HCT116 (cell line): ENCODE measurements around the gene SPEM3. TPM values are rescaled to one million over a fixed set of nuclear protein-coding genes. Genes with fewer than 3 reads are reported as not detected.

Experiments
- ATAC-seq: fragments of 200-7000 bp; cut with Tn5 transposase; 2 replicates; pipeline ENCODE4 v1.9.1; 2020; ENCODE audit warnings: mild to moderate bottlenecking, moderate library complexity
- BruUV-seq: library from RNA; stranded (reverse); fragments of 400-500 nt; replicated peaks from 2 replicates; lab custom pipeline; 2021; lab: Mats Ljungman, UMichigan
- CTCF ChIA-PET: fragments of 300-600 bp; sonication (Branson Sonifier 250); formaldehyde crosslinking; loops from one replicate; lab custom pipeline; 2021; ENCODE audit warnings: antibody characterized with exemption; lab: Charles Lee
- POLR2A ChIA-PET: fragments of 300-600, 350-600 bp; sonication (Branson Sonifier 250); formaldehyde crosslinking; loops from one replicate; lab custom pipeline; 2021; ENCODE audit warnings: antibody characterized with exemption; lab: Charles Lee
- RAD21 ChIA-PET, 2 experiments: fragments of 300-600 bp; sonication (Branson Sonifier 250); formaldehyde crosslinking; loops; one replicate each; lab custom pipeline; 2023; ENCODE audit warnings: low total read pairs in 2 of 2; ENCODE audit not compliant: uncharacterized antibody in 2 of 2, unreplicated experiment in 2 of 2, low non-redundant PET in 1 of 2; lab: Charles Lee
- DNase-seq: peaks from one replicate; pipeline ENCODE4 v3.0.0-alpha.2; 2010; ENCODE audit warnings: low read depth, low spot score
- H2AFZ ChIP-seq: fragments of 200-600 bp; shearing (Covaris generic), sonication (generic); 2 replicates; pipeline ENCODE4 v1.6.1; 2017; ENCODE audit warnings: low read depth, mixed run types, mixed read lengths, antibody characterized with exemption, low read length; ENCODE audit not compliant: poor library complexity, severe bottlenecking
- H3K27ac ChIP-seq: 2 replicates; pipeline ENCODE4 v1.5.1; 2012; ENCODE audit warnings: low read depth, low read length
- H3K27me3 ChIP-seq: fragments of 200-600 bp; sonication (generic); 2 replicates; pipeline ENCODE4 v1.6.1; 2016; ENCODE audit warnings: mixed run types, low read length, mixed read lengths; ENCODE audit not compliant: insufficient read depth
- H3K36me3 ChIP-seq, 2 experiments: fragments of 200-500 bp in 1 of 2; fragments of 200-600 bp in 1 of 2; sonication (Bioruptor generic) in 1 of 2; sonication (generic) in 1 of 2; 2 replicates each; pipeline versions ENCODE4 v1.5.1 to v1.6.1; 2014 to 2016; ENCODE audit warnings: low read length in 2 of 2, inconsistent platforms in 1 of 2, mixed read lengths in 1 of 2, mixed run types in 1 of 2; ENCODE audit not compliant: insufficient read depth in 2 of 2, control insufficient read depth in 1 of 2
- H3K4me1 ChIP-seq, 2 experiments: fragments of 200-600 bp in 1 of 2; sonication (generic) in 1 of 2; 2 replicates each; pipeline versions ENCODE4 v1.5.1 to v1.6.1; 2012 to 2017; ENCODE audit warnings: low read length in 2 of 2, inconsistent platforms in 1 of 2, mild to moderate bottlenecking in 1 of 2, mixed read lengths in 1 of 2, mixed run types in 1 of 2, moderate library complexity in 1 of 2; ENCODE audit not compliant: insufficient read depth in 2 of 2, control insufficient read depth in 1 of 2
- H3K4me2 ChIP-seq: fragments of 200-600 bp; sonication (generic); 2 replicates; pipeline ENCODE4 v1.6.1; 2017; ENCODE audit warnings: mixed run types, low read length, mixed read lengths
- H3K4me3 ChIP-seq, 2 experiments: fragments of 200-600 bp in 1 of 2; sonication (generic) in 1 of 2; replicated peaks in 1 of 2; 2 replicates each; pipeline ENCODE4 v1.5.1; 2011 to 2016; ENCODE audit warnings: low read length in 2 of 2, control low read depth in 1 of 2, low read depth in 1 of 2, mild to moderate bottlenecking in 1 of 2, mixed read lengths in 1 of 2, mixed run types in 1 of 2
- H3K79me2 ChIP-seq: fragments of 200-600 bp; sonication (generic); 2 replicates; pipeline ENCODE4 v1.6.1; 2017; ENCODE audit warnings: mild to moderate bottlenecking, mixed run types, low read length, moderate library complexity, mixed read lengths; ENCODE audit not compliant: insufficient read depth
- H3K9ac ChIP-seq: fragments of 200-600 bp; sonication (generic); 2 replicates; pipeline ENCODE4 v1.6.1; 2016; ENCODE audit warnings: low read length, mixed read lengths
- H3K9me2 ChIP-seq: fragments of 200-600 bp; sonication (generic), shearing (Covaris generic); 2 replicates; pipeline ENCODE4 v1.6.1; 2017; ENCODE audit warnings: mixed run types, mild to moderate bottlenecking, moderate library complexity; ENCODE audit not compliant: insufficient read depth
- H3K9me3 ChIP-seq, 2 experiments: fragments of 200-500 bp in 1 of 2; fragments of 200-600 bp in 1 of 2; sonication (Bioruptor generic) in 1 of 2; sonication (generic) in 1 of 2; 2 replicates each; pipeline ENCODE4 v1.6.1; 2014 to 2017; ENCODE audit warnings: low read length in 2 of 2, mixed read lengths in 2 of 2, inconsistent platforms in 1 of 2, low read depth in 1 of 2, mild to moderate bottlenecking in 1 of 2, mixed run types in 1 of 2, moderate library complexity in 1 of 2; ENCODE audit not compliant: control insufficient read depth in 1 of 2, insufficient read depth in 1 of 2
- H4K20me1 ChIP-seq: fragments of 200-600 bp; sonication (generic), shearing (Covaris generic); 2 replicates; pipeline ENCODE4 v1.6.1; 2017; ENCODE audit warnings: mixed run types, mild to moderate bottlenecking, moderate library complexity; ENCODE audit not compliant: insufficient read depth
- EGR1 ChIP-seq: IDR thresholded peaks from 2 replicates; pipeline ENCODE4 v1.6.1; 2012; ENCODE audit warnings: low read depth
- ELF1 ChIP-seq: IDR thresholded peaks from 2 replicates; pipeline ENCODE4 v1.6.1; 2012; ENCODE audit warnings: low read depth, borderline replicate concordance
- EZH2phosphoT487 ChIP-seq: fragments of 200-600 bp; IDR thresholded peaks from 2 replicates; pipeline ENCODE4 v1.6.1; 2018; ENCODE audit warnings: antibody characterized with exemption, borderline replicate concordance
- FOSL1 ChIP-seq: IDR thresholded peaks from 2 replicates; pipeline ENCODE4 v1.6.1; 2012; ENCODE audit warnings: low read depth
- POLR2A ChIP-seq: IDR thresholded peaks from 2 replicates; pipeline ENCODE4 v1.7.0; 2011; ENCODE audit warnings: borderline replicate concordance; ENCODE audit not compliant: insufficient read depth, insufficient read length; ENCODE audit errors: extremely low read depth
- SP1 ChIP-seq: IDR thresholded peaks from 2 replicates; pipeline ENCODE4 v1.6.1; 2012; ENCODE audit warnings: low read depth
- SRF ChIP-seq: IDR thresholded peaks from 2 replicates; pipeline ENCODE4 v1.6.1; 2012; ENCODE audit warnings: low read depth
- TCF7L2 ChIP-seq: IDR thresholded peaks from 2 replicates; pipeline ENCODE4 v1.7.0; 2011; ENCODE audit warnings: borderline replicate concordance, inconsistent platforms; ENCODE audit not compliant: insufficient read depth, insufficient read length; ENCODE audit errors: extremely low read depth
- intact Hi-C: fragments of 100-400 bp; cut with micrococcal nuclease; formaldehyde crosslinking; loops from 2 replicates; pipeline ENCODE4 v1.10.0; 2022
- total RNA-seq: library from RNA; stranded (reverse); gene quantifications from one replicate; pipeline ENCODE4 v1.2.1, GENCODE V29; 2021; ENCODE audit not compliant: unreplicated experiment
- TF ChIP-seq, protein P1 (sequence below), 3 experiments: fragments of 200-600 bp in 1 of 3; sonication (generic) in 1 of 3; IDR thresholded peaks in 2 of 3; conservative IDR thresholded peaks in 1 of 3; 2 replicates each; pipeline ENCODE4 v1.5.1; 2012 to 2017; ENCODE audit warnings: low read depth in 2 of 3, low read length in 2 of 3, antibody characterized with exemption in 1 of 3, borderline replicate concordance in 1 of 3, control low read depth in 1 of 3, mild to moderate bottlenecking in 1 of 3, mixed read lengths in 1 of 3, mixed run types in 1 of 3, moderate library complexity in 1 of 3; ENCODE audit not compliant: insufficient read depth in 1 of 3
- TF ChIP-seq, protein P2 (sequence below): IDR thresholded peaks from 2 replicates; pipeline ENCODE4 v1.6.1; 2011; ENCODE audit warnings: mild to moderate bottlenecking, low read length, moderate library complexity; ENCODE audit not compliant: insufficient replicate concordance; ENCODE audit errors: extremely low read depth

Gene SPEM3
- total RNA-seq, 1 experiment from 2014 or later, result not detected

DNA sequence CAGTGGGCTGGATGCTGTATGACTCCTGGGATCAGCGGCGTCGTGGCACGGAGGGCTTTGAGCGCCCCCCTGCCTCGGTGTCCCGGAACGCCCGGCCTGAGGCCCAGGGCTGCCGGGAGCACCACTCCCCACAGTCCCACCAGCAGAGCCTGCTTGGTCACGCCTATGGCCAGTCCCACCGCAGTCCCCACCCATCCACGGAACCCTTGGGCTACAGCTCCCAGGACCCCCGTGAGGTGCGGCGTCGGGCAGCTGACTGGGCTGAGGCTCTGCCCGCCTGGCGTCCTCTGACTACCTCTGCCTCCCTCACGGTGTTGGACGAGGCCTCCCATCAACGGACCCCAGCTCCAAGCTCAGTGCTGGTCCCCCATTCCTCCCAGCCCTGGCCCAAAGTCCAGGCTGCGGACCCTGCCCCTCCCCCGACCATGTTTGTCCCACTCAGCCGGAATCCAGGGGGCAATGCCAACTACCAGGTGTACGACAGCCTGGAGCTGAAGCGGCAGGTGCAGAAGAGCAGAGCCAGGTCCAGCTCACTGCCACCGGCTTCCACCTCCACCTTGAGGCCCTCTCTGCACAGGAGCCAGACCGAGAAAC lies 1.7 kb upstream of the SPEM3 start (continued):
- TF ChIP-seq, protein P1, sequence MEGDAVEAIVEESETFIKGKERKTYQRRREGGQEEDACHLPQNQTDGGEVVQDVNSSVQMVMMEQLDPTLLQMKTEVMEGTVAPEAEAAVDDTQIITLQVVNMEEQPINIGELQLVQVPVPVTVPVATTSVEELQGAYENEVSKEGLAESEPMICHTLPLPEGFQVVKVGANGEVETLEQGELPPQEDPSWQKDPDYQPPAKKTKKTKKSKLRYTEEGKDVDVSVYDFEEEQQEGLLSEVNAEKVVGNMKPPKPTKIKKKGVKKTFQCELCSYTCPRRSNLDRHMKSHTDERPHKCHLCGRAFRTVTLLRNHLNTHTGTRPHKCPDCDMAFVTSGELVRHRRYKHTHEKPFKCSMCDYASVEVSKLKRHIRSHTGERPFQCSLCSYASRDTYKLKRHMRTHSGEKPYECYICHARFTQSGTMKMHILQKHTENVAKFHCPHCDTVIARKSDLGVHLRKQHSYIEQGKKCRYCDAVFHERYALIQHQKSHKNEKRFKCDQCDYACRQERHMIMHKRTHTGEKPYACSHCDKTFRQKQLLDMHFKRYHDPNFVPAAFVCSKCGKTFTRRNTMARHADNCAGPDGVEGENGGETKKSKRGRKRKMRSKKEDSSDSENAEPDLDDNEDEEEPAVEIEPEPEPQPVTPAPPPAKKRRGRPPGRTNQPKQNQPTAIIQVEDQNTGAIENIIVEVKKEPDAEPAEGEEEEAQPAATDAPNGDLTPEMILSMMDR (IDR thresholded peaks at IDR 0.05 in 2 of 3, conservative IDR thresholded peaks at IDR 0.05 in 1 of 3; ENCODE audit: borderline replicate concordance in 1 of 3, insufficient read depth in 1 of 3, low read depth in 2 of 3, low read length in 2 of 3), result no peak
- TF ChIP-seq EGR1 (no peak), SP1 (no peak), ELF1 (no peak)

DNA sequence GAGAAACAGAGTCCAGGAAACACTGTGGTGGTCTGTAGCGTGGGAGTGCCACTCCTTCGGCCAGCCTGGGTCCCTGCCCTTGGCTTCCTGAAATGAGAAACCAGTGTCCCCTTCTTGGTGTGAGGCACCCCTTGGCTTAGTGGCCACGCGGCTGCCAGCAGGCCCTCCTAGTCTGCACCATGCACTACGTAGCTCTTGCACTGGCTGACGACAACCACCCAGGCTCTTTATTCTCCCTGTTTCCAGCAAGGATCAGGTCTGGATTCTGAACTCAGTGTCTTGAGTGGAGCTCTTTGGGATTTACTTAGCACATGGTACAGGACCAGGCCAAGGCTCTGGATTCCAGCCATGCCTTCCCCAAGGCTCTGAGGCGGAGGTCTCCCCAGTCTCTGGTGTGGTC lies 1.1 kb upstream of the SPEM3 start:
- Histone ChIP-seq H3K4me3 (no peak overlapping the region), H3K36me3 (no peaks in the 10 kb centered on the region), H3K9ac (no peak overlapping the region), H3K9me3 (no peaks in the 10 kb centered on the region; a peak in 1 of 4 replicates), H2AFZ (no peak overlapping the region), H3K27me3 (no peaks in the 10 kb centered on the region), H3K9me2 (no peaks in the 10 kb centered on the region), H4K20me1 (no peaks in the 10 kb centered on the region), H3K4me2 (no peak overlapping the region), H3K27ac (no peak overlapping the region), H3K4me1 (no peaks in the 10 kb centered on the region), H3K79me2 (no peaks in the 10 kb centered on the region)
- no TSS peak for BruUV-seq
- ATAC-seq (no peak), DNase-seq (no peak)
- RAD21 ChIA-PET, result no interaction called here
- intact Hi-C loops, result no loop called here
- CTCF ChIA-PET, result no interaction called here
- POLR2A ChIA-PET, result no interaction called here
- TF ChIP-seq, protein P2, sequence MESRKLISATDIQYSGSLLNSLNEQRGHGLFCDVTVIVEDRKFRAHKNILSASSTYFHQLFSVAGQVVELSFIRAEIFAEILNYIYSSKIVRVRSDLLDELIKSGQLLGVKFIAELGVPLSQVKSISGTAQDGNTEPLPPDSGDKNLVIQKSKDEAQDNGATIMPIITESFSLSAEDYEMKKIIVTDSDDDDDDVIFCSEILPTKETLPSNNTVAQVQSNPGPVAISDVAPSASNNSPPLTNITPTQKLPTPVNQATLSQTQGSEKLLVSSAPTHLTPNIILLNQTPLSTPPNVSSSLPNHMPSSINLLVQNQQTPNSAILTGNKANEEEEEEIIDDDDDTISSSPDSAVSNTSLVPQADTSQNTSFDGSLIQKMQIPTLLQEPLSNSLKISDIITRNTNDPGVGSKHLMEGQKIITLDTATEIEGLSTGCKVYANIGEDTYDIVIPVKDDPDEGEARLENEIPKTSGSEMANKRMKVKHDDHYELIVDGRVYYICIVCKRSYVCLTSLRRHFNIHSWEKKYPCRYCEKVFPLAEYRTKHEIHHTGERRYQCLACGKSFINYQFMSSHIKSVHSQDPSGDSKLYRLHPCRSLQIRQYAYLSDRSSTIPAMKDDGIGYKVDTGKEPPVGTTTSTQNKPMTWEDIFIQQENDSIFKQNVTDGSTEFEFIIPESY, result no peak
- no peak for TF ChIP-seq TCF7L2
- no peak for TF ChIP-seq FOSL1
- no peak for TF ChIP-seq EZH2phosphoT487
- TF ChIP-seq, protein P1 (IDR thresholded peaks at IDR 0.05 in 2 of 3, conservative IDR thresholded peaks at IDR 0.05 in 1 of 3; ENCODE audit: borderline replicate concordance in 1 of 3, insufficient read depth in 1 of 3, low read depth in 2 of 3, low read length in 2 of 3), result no peak
- TF ChIP-seq SRF, result no peak
- TF ChIP-seq ELF1, result no peak
- TF ChIP-seq POLR2A, result no peak
- TF ChIP-seq, all 23 proteins: peak for 0
